GM12864 (cell line): ENCODE data around the gene ERCC4.

Experiments
- DNase-seq: peaks from one replicate; pipeline ENCODE4 v3.0.0-alpha.2; 2011; ENCODE audit warnings: low read depth
- H3K4me3 ChIP-seq: 2 replicates; pipeline ENCODE4 v1.5.1; 2011; ENCODE audit warnings: mild to moderate bottlenecking, low read depth, low read length, control low read depth
- TF ChIP-seq, protein P1 (sequence below): IDR thresholded peaks from 2 replicates; pipeline ENCODE4 v1.5.1; 2011; ENCODE audit warnings: low read depth, mild to moderate bottlenecking, moderate library complexity, low read length, control low read depth, inconsistent platforms; ENCODE audit errors: missing control alignments

Gene ERCC4

DNA sequence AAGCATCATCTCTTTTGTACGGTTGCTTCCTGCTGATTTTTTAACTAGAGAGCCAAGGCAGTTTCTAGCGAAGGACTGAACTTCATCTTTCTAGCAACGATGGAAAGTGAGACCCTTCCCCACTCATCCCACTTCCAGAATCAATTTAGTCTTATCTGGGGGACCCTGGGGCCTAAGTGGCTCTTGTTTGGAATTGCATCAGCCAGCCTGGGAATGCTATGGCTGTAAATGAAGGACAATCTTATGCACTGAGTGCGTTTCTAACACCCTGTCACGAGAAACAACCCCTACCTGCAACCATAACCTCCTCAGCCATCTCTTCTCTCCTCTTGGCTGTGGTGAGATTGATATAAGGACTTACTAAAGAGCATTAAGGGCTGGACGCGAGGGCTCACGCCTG is 64.8 kb downstream of the ERCC4 start:
- DNase-seq: no peak
- TF ChIP-seq, protein P1, sequence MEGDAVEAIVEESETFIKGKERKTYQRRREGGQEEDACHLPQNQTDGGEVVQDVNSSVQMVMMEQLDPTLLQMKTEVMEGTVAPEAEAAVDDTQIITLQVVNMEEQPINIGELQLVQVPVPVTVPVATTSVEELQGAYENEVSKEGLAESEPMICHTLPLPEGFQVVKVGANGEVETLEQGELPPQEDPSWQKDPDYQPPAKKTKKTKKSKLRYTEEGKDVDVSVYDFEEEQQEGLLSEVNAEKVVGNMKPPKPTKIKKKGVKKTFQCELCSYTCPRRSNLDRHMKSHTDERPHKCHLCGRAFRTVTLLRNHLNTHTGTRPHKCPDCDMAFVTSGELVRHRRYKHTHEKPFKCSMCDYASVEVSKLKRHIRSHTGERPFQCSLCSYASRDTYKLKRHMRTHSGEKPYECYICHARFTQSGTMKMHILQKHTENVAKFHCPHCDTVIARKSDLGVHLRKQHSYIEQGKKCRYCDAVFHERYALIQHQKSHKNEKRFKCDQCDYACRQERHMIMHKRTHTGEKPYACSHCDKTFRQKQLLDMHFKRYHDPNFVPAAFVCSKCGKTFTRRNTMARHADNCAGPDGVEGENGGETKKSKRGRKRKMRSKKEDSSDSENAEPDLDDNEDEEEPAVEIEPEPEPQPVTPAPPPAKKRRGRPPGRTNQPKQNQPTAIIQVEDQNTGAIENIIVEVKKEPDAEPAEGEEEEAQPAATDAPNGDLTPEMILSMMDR: no peak

DNA sequence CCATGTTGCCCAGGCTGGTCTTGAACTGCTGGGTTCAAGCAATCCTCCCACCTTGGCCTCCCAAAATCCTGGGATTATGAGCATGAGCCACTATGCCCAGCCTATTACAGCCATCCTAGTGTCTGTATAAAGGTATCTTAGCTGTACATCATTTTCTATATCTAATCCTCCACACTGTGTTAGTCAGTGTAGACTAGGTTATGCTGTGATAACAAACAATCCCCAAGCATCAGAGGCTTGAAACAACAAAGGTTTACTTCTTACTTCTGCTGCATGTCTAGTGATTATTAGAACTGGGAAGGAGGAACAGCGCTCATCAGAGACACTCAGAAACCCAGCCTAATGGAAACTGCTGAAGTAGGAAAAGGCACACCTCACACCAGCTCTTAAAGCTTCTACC is 68.1 kb downstream of the ERCC4 start:
- DNase-seq: no peak
- TF ChIP-seq, protein P1: no peak

More for the DNA sequence above, 64.8 kb downstream of the ERCC4 start:
- H3K4me3 ChIP-seq: no peak overlapping the region

DNA sequence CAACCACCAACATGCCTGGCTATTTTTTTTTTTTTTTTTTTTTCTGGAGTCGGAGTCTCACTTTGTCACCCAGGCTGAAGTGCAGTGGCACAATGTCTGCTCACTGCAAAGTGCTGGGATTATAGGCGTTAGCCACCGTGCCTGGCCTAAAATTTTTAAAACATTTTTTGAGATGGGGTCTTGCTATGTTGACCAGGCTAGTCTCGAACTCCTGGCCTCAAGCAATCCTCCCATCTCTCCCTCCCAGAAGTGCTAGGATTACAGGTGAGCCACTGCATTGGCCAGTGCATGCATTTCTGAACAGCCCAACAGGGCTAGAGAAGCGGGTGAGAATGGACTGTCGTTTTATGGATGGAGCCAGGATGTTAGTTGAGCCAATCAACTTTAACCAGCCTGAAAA is 72.4 kb downstream of the ERCC4 start:
- TF ChIP-seq, protein P1: no peak
- H3K4me3 ChIP-seq: no peak overlapping the region
- DNase-seq: no peak

More for the DNA sequence above, 68.1 kb downstream of the ERCC4 start:
- no peak overlapping the region for H3K4me3 ChIP-seq

DNA sequence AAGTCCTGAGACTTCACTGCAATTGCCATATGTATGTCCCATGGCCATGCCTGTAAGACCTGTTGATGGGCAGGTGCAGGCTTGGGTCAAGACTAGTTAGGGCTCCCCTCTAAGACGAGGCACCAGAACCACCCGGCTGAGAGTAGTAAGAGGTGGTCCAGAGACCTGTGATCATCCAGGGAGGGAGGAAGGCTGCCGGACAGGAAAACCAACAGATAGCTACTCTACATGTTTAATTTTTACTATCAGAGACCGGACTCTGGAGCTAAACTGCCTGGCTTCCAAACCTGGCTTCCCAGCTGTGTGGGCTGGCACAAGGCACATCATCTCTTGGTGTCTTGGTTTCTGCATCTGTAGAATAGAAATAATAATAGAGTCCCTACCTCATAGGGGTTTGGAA is 73.0 kb downstream of the ERCC4 start:
- H3K4me3 ChIP-seq: no peak overlapping the region
- no peak for DNase-seq
- TF ChIP-seq, protein P1: no peak

DNA sequence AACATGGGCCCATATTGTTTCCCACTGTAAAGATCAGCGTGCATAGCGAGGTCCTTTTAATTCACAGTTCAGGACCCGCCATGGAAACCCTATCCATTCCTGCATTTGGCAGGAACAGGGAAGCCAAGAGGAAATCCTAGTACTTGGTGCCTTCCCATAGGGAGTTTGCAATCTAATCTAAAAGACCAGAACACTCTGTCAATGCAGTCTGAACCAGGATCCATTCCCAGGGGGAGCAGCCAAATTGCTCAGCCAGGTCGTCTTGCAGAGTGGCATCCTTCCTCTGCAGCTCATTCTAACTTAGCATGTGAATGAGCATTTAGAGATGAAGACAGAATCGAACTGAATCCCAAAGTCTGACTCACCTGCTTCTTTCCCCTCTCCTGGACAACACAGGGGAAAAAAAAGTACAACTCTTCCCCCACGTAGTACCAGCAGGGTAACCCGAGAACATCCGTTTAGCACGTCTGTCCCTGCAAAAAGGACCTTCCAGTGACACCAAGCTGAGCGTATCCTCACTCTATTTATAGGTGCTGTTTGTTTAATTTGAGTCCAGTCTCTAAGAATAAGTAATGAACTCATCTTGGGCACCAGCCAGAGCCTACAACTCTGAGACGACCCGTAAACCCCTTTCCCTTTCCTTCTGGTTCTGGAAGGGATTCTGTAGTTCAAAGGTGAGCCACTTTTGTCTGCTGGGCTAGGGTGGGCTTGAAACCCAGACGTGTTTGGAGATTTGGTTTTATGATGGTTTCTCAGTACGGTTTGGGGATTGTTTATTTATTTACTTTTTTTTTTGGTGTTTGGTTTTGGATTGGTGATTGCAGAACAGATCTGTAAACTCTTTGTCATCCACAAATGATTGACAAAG is 74.5 kb downstream of the ERCC4 start:
- TF ChIP-seq, protein P1: no peak
- no peak for DNase-seq
- H3K4me3 ChIP-seq: no peak overlapping the region

DNA sequence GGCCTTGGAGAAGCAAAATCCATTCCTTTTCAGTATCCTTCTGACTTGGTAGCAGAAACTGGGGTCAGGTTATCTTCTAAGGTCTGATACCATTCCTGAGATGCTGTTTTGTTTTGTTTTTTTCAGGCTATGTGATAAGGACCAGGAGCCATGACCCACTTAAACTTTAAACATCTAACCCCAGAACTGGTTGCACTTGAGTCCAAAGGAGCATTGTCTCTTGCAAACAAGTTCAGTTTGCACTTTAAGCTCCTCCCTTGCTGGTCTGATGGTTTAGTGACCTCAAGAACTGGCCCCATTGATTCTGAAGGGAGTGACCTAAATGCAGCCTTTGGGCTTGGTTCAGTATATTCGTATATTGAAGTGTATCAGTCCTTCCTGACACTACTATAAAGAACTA is 75.2 kb downstream of the ERCC4 start:
- no peak for DNase-seq
- TF ChIP-seq, protein P1: no peak

More for the DNA sequence above, 75.2 kb downstream of the ERCC4 start:
- H3K4me3 ChIP-seq: no peak overlapping the region
